ES-I3 (cell line): ENCODE data around the gene RELL1.

Experiments used
- H3K36me3 ChIP-seq: 2 replicates; pipeline ENCODE4 v1.6.1; 2013; ENCODE audit warnings: mild to moderate bottlenecking, low read length, control low read depth, moderate library complexity; ENCODE audit not compliant: insufficient read depth
- H3K4me1 ChIP-seq: 2 replicates; pipeline ENCODE4 v1.6.1; 2013; ENCODE audit warnings: mild to moderate bottlenecking, control low read depth, low read length; ENCODE audit not compliant: insufficient read depth
- H3K9ac ChIP-seq: 2 replicates; pipeline ENCODE4 v1.6.1; 2013; ENCODE audit warnings: low read depth, mild to moderate bottlenecking, low read length, moderate library complexity
- H3K9me3 ChIP-seq: 2 replicates; pipeline ENCODE4 v1.6.1; 2013; ENCODE audit warnings: mild to moderate bottlenecking, low read length, moderate library complexity; ENCODE audit not compliant: control insufficient read depth, insufficient read depth

The RELL1 gene

GRCh38 chr4:37648084-37648817, 37.9 kb downstream of the RELL1 start:
- 0 out of 2 replicates have a peak, but pooled peaks cover 2% of the 10 kb centered on the region for H3K9me3 ChIP-seq
- H3K9ac ChIP-seq = no peak overlapping the region; the same call in 1 of the 2 replicates
- peaks cover 21% of the 10 kb centered on the region for H3K4me1 ChIP-seq
- H3K36me3 ChIP-seq = no peaks in the 10 kb centered on the region

GRCh38 chr4:37646247-37646646, 39.9 kb downstream of the RELL1 start:
- no peaks in the 10 kb centered on the region for H3K9me3 ChIP-seq
- no peak overlapping the region for H3K9ac ChIP-seq
- no peaks in the 10 kb centered on the region for H3K36me3 ChIP-seq
- peaks cover 41% of the 10 kb centered on the region for H3K4me1 ChIP-seq

GRCh38 chr4:37645736-37646135, 40.4 kb downstream of the RELL1 start:
- peaks cover 44% of the 10 kb centered on the region for H3K4me1 ChIP-seq
- no peaks in the 10 kb centered on the region for H3K36me3 ChIP-seq
- H3K9ac ChIP-seq = no peak overlapping the region
- no peaks in the 10 kb centered on the region for H3K9me3 ChIP-seq

- no peaks in the 10 kb centered on the region for H3K36me3 ChIP-seq
- H3K9me3 ChIP-seq = no peaks in the 10 kb centered on the region
- H3K9ac ChIP-seq = no peak overlapping the region
- H3K4me1 ChIP-seq = peaks cover 44% of the 10 kb centered on the region
Measured at GRCh38 chr4:37644962-37645361, 41.2 kb downstream of the RELL1 start.

GRCh38 chr4:37641886-37642849, 44.0 kb downstream of the RELL1 start:
- Histone ChIP-seq H3K36me3 (0 out of 2 replicates have a peak, but pooled peaks cover 3% of the 10 kb centered on the region), H3K4me1 (peaks cover 32% of the 10 kb centered on the region), H3K9ac (no peak overlapping the region), H3K9me3 (no peaks in the 10 kb centered on the region)

GRCh38 chr4:37641352-37641751, 44.8 kb downstream of the RELL1 start:
- H3K4me1 ChIP-seq = peaks cover 30% of the 10 kb centered on the region
- H3K36me3 ChIP-seq = 0 out of 2 replicates have a peak, but pooled peaks cover 3% of the 10 kb centered on the region
- H3K9me3 ChIP-seq = no peaks in the 10 kb centered on the region
- no peak overlapping the region for H3K9ac ChIP-seq

GRCh38 chr4:37639551-37640285, 46.5 kb downstream of the RELL1 start:
- no peaks in the 10 kb centered on the region for H3K9me3 ChIP-seq
- H3K9ac ChIP-seq = no peak overlapping the region
- peaks cover 3% of the 10 kb centered on the region; the same call in 1 of the 2 replicates for H3K36me3 ChIP-seq
- peaks cover 35% of the 10 kb centered on the region for H3K4me1 ChIP-seq

GRCh38 chr4:37635155-37635554, 51.0 kb downstream of the RELL1 start:
- H3K9me3 ChIP-seq = no peaks in the 10 kb centered on the region
- peaks cover 7% of the 10 kb centered on the region for H3K36me3 ChIP-seq
- no peak overlapping the region for H3K9ac ChIP-seq
- H3K4me1 ChIP-seq = peaks cover 10% of the 10 kb centered on the region; the same call in 1 of the 2 replicates

- Histone ChIP-seq H3K36me3 (peaks cover 7% of the 10 kb centered on the region), H3K9ac (no peak overlapping the region), H3K4me1 (peaks cover 10% of the 10 kb centered on the region; the same call in 1 of the 2 replicates), H3K9me3 (no peaks in the 10 kb centered on the region)
Measured at GRCh38 chr4:37634180-37634579, 52.0 kb downstream of the RELL1 start.

GRCh38 chr4:37632836-37633235, 53.3 kb downstream of the RELL1 start:
- Histone ChIP-seq H3K9ac (no peak overlapping the region), H3K4me1 (peaks cover 10% of the 10 kb centered on the region), H3K36me3 (peaks cover 5% of the 10 kb centered on the region), H3K9me3 (no peaks in the 10 kb centered on the region)

GRCh38 chr4:37631551-37631950, 54.6 kb downstream of the RELL1 start:
- Histone ChIP-seq H3K36me3 (peaks cover 4% of the 10 kb centered on the region), H3K9ac (no peak overlapping the region), H3K4me1 (peaks cover 10% of the 10 kb centered on the region), H3K9me3 (no peaks in the 10 kb centered on the region)

- Histone ChIP-seq H3K36me3 (peaks cover 4% of the 10 kb centered on the region), H3K9me3 (no peaks in the 10 kb centered on the region), H3K9ac (no peak overlapping the region), H3K4me1 (no peaks in the 10 kb centered on the region; the same call in none of the 2 replicates)
Measured at GRCh38 chr4:37629713-37630112, 56.5 kb downstream of the RELL1 start.

GRCh38 chr4:37628977-37629609, 57.1 kb downstream of the RELL1 start:
- Histone ChIP-seq H3K36me3 (peaks cover 3% of the 10 kb centered on the region), H3K9ac (no peak overlapping the region), H3K9me3 (no peaks in the 10 kb centered on the region), H3K4me1 (no peaks in the 10 kb centered on the region; the same call in none of the 2 replicates)
